ENCODE measurements around the gene N4BP2L1. TPM values are rescaled to one million over a fixed set of nuclear protein-coding genes. Genes with fewer than 3 reads are reported as not detected.

Gene N4BP2L1
- total RNA-seq, 1 experiment from 2014 or later: 9.3 TPM

DNA sequence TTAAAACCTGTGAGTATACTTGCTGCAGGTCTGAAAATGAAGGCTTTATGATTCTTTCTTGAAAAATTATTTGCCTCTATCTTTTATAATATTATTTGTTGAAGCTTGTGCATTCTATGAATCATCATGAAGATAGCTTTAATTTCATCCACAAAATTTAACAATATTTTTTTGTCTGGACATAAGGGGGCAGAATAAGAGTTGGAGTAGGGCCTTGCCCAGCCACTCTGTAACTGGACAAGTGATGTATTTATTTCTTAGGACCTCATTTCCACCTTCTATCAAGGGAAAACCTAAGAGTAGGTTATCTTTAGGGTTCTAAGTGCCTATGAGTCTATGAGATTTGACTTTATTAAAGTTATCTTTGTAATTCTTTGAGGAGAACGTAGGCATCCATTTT lies 49.9 kb downstream of the N4BP2L1 start:
- intact Hi-C loops (cut with micrococcal nuclease; ENCODE audit: unreplicated experiment): loop anchor here (1.0 kb wide), 1 partner anchor 203 kb away; no protein-coding TSS in a partner anchor
- CTCF ChIA-PET: interaction anchor here (1.7 kb wide), 1 partner anchor 203 kb away, joined by 5 read pairs; no protein-coding TSS in a partner anchor
- Histone ChIP-seq H3K4me3 (ENCODE audit: low read depth, low read length) (no peak overlapping the region), H3K27me3 (replicated peaks; ENCODE audit: control insufficient read depth, insufficient read depth, low read length) (no peaks in the 10 kb centered on the region), H3K36me3 (ENCODE audit: control insufficient read depth, insufficient read depth, low read length) (peaks cover 5% of the 10 kb centered on the region), H3K4me1 (no peaks in the 10 kb centered on the region), H3K9me3 (0 out of 2 replicates have a peak, but pooled peaks cover 3% of the 10 kb centered on the region)
- Mint-ChIP-seq H3K36me3 (ENCODE audit: insufficient read depth, unreplicated experiment) (peaks cover 28% of the 10 kb centered on the region), H3K27ac (ENCODE audit: unreplicated experiment) (no peak overlapping the region), H3K4me1 (ENCODE audit: low read depth, unreplicated experiment) (no peaks in the 10 kb centered on the region), H3K27me3 (ENCODE audit: insufficient read depth, unreplicated experiment) (no peaks in the 10 kb centered on the region), H3K4me3 (ENCODE audit: unreplicated experiment) (no peak overlapping the region), H3K9me3 (ENCODE audit: unreplicated experiment) (peaks cover 20% of the 10 kb centered on the region)
- POLR2A ChIA-PET: no interaction called here
- TF ChIP-seq, protein P1, sequence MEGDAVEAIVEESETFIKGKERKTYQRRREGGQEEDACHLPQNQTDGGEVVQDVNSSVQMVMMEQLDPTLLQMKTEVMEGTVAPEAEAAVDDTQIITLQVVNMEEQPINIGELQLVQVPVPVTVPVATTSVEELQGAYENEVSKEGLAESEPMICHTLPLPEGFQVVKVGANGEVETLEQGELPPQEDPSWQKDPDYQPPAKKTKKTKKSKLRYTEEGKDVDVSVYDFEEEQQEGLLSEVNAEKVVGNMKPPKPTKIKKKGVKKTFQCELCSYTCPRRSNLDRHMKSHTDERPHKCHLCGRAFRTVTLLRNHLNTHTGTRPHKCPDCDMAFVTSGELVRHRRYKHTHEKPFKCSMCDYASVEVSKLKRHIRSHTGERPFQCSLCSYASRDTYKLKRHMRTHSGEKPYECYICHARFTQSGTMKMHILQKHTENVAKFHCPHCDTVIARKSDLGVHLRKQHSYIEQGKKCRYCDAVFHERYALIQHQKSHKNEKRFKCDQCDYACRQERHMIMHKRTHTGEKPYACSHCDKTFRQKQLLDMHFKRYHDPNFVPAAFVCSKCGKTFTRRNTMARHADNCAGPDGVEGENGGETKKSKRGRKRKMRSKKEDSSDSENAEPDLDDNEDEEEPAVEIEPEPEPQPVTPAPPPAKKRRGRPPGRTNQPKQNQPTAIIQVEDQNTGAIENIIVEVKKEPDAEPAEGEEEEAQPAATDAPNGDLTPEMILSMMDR (IDR thresholded peaks at IDR 0.05; ENCODE audit: insufficient read depth in 1 of 2, low read depth in 1 of 2, low read length in 1 of 2, severe bottlenecking in 1 of 2, unreplicated experiment in 1 of 2): no peak
- DNase-seq: no peak
- BruUV-seq (replicated peaks): no TSS peak

DNA sequence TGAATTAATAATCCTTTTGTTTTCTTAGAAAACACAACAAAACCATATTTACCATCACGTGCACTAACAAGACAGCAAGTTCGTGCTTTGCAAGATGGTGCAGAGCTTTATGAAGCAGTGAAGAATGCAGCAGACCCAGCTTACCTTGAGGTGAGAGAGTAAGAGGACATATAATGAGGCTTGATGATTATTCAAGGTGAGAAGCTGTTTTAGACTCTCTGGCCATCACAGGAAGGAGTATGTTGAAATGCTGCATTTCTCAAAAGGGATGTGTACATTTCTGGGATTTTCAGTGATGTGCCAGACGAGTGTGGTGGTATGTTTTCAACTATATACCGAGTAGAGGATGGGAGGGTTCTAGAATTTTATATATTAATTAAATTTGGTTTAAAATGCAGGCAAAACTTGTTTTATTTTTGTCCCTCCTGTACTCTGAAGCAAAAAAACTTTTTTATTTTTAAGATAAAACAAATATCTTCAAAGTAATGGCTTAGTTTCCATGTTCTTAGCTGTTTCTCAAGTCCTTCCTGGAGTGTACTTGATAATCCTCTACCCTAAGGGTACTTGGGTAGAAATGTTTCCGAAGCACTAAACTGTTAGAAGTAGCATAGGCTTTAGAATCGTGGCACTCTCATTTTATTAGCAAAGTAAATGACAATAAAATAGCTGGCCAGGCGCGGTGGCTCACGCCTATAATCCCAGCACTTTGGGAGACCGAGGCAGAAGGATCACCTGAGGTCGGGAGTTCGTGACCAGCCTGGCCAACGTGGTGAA lies 51.1 kb downstream of the N4BP2L1 start:
- Histone ChIP-seq H3K9me3 (0 out of 2 replicates have a peak, but pooled peaks cover 3% of the 10 kb centered on the region), H3K4me3 (ENCODE audit: low read depth, low read length) (no peak overlapping the region), H3K27me3 (replicated peaks; ENCODE audit: control insufficient read depth, insufficient read depth, low read length) (no peaks in the 10 kb centered on the region), H3K4me1 (no peaks in the 10 kb centered on the region), H3K36me3 (ENCODE audit: control insufficient read depth, insufficient read depth, low read length) (peaks cover 5% of the 10 kb centered on the region)
- H3K36me3 Mint-ChIP-seq (ENCODE audit: insufficient read depth, unreplicated experiment): peaks cover 39% of the 10 kb centered on the region
- BruUV-seq (replicated peaks): no TSS peak
- H3K27me3 Mint-ChIP-seq (ENCODE audit: insufficient read depth, unreplicated experiment): no peaks in the 10 kb centered on the region
- intact Hi-C loops (cut with micrococcal nuclease; ENCODE audit: unreplicated experiment): no loop called here
- H3K4me1 Mint-ChIP-seq (ENCODE audit: low read depth, unreplicated experiment): no peaks in the 10 kb centered on the region
- ChIA-PET POLR2A (no interaction called here), CTCF (interaction anchor here (1.7 kb wide), 1 partner anchor 205 kb away, joined by 5 read pairs; no protein-coding TSS in a partner anchor)
- no peak for DNase-seq
- H3K27ac Mint-ChIP-seq (ENCODE audit: unreplicated experiment): no peak overlapping the region
- TF ChIP-seq, protein P1 (IDR thresholded peaks at IDR 0.05; ENCODE audit: insufficient read depth in 1 of 2, low read depth in 1 of 2, low read length in 1 of 2, severe bottlenecking in 1 of 2, unreplicated experiment in 1 of 2): no peak
- peaks cover 20% of the 10 kb centered on the region for H3K9me3 Mint-ChIP-seq (ENCODE audit: unreplicated experiment)
- H3K4me3 Mint-ChIP-seq (ENCODE audit: unreplicated experiment): no peak overlapping the region

DNA sequence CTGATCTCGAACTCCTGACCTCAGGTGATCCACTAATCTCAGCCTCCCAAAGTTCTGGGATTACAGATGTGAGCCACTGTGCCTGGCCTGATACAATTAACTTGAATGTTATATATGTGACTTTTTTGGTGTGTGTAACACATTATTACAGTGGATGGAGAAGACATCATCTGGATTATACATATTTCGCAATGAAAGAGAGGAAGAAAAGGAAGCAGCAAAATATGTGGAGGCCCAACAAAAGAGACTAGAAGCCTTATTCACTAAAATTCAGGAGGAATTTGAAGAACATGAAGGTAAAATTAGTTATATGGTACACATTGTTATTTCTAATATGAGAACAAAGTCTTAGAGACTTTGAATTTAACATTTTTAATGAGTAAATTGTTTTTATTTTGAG lies 57.1 kb downstream of the N4BP2L1 start:
- no TSS peak for BruUV-seq (replicated peaks)
- peaks cover 20% of the 10 kb centered on the region for H3K9me3 Mint-ChIP-seq (ENCODE audit: unreplicated experiment)
- H3K4me3 Mint-ChIP-seq (ENCODE audit: unreplicated experiment): no peak overlapping the region
- Histone ChIP-seq H3K27me3 (replicated peaks; ENCODE audit: control insufficient read depth, insufficient read depth, low read length) (no peaks in the 10 kb centered on the region), H3K4me3 (ENCODE audit: low read depth, low read length) (no peak overlapping the region), H3K4me1 (no peaks in the 10 kb centered on the region), H3K9me3 (0 out of 2 replicates have a peak, but pooled peaks cover 3% of the 10 kb centered on the region), H3K36me3 (ENCODE audit: control insufficient read depth, insufficient read depth, low read length) (peaks cover 5% of the 10 kb centered on the region)
- ChIA-PET CTCF (no interaction called here), POLR2A (no interaction called here)
- TF ChIP-seq, protein P1 (IDR thresholded peaks at IDR 0.05; ENCODE audit: insufficient read depth in 1 of 2, low read depth in 1 of 2, low read length in 1 of 2, severe bottlenecking in 1 of 2, unreplicated experiment in 1 of 2): no peak
- peaks cover 57% of the 10 kb centered on the region for H3K36me3 Mint-ChIP-seq (ENCODE audit: insufficient read depth, unreplicated experiment)
- H3K27me3 Mint-ChIP-seq (ENCODE audit: insufficient read depth, unreplicated experiment): no peaks in the 10 kb centered on the region
- H3K27ac Mint-ChIP-seq (ENCODE audit: unreplicated experiment): no peak overlapping the region
- no peak for DNase-seq
- no peaks in the 10 kb centered on the region for H3K4me1 Mint-ChIP-seq (ENCODE audit: low read depth, unreplicated experiment)
- intact Hi-C loops (cut with micrococcal nuclease; ENCODE audit: unreplicated experiment): no loop called here
